SK-N-SH treated with all-trans-retinoic acid at 6 μM for 48 hours (cell line): Measurements from ENCODE around the gene CES5A.
"Not testable (repeated sequence)": the region's sequence is repeated elsewhere in the genome, so short reads cannot be mapped to it uniquely, and the experiment has no call there.

Experiments used
- ATAC-seq: fragments of 200-7000 bp; cut with Tn5 transposase; 3 replicates; pipeline ENCODE4 v1.9.1; 2020; ENCODE audit warnings: mild to moderate bottlenecking, moderate library complexity
- ARNTL ChIP-seq: fragments of 450-650 bp; formaldehyde crosslinking; IDR thresholded peaks from 2 replicates; pipeline ENCODE4 v1.5.0; 2020; ENCODE audit warnings: low read depth, mild to moderate bottlenecking, moderate library complexity, borderline replicate concordance
- BACH2 ChIP-seq: fragments of 250-450 bp; sonication (Bioruptor Pico); IDR thresholded peaks from 2 replicates; pipeline ENCODE4 v1.9.0; 2021; ENCODE audit warnings: mild to moderate bottlenecking, borderline replicate concordance
- CSDC2 ChIP-seq: fragments of 250-450 bp; sonication (Bioruptor Pico); IDR thresholded peaks from 2 replicates; pipeline ENCODE4 v1.5.0; 2020; ENCODE audit warnings: mild to moderate bottlenecking, moderate library complexity
- ESRRG ChIP-seq: fragments of 250-450 bp; sonication (Bioruptor Pico); IDR thresholded peaks from 2 replicates; pipeline ENCODE4 v1.6.1; 2021; ENCODE audit warnings: mild to moderate bottlenecking
- ISL1 ChIP-seq: fragments of 250-450 bp; sonication (Bioruptor Pico); IDR thresholded peaks from 2 replicates; pipeline ENCODE4 v2.1.2; 2022; ENCODE audit warnings: mild to moderate bottlenecking, moderate library complexity
- OSR1 ChIP-seq: fragments of 250-450 bp; sonication (Bioruptor Pico); IDR thresholded peaks from 2 replicates; pipeline ENCODE4 v1.8.0; 2022; ENCODE audit warnings: moderate library complexity, mild to moderate bottlenecking, inconsistent platforms
- PATZ1 ChIP-seq: fragments of 250-450 bp; sonication (Bioruptor Pico); IDR thresholded peaks from 2 replicates; pipeline ENCODE4 v1.8.0; 2020; ENCODE audit warnings: mild to moderate bottlenecking, moderate library complexity, borderline replicate concordance
- POU6F1 ChIP-seq: fragments of 250-450 bp; sonication (Bioruptor Pico); IDR thresholded peaks from 2 replicates; pipeline ENCODE4 v1.8.0; 2021; ENCODE audit warnings: low read depth, mild to moderate bottlenecking, moderate library complexity, borderline replicate concordance
- PPARA ChIP-seq: fragments of 250-450 bp; sonication (Bioruptor Pico); IDR thresholded peaks from 2 replicates; pipeline ENCODE4 v1.5.0; 2020; ENCODE audit warnings: mild to moderate bottlenecking, borderline replicate concordance
- RARB ChIP-seq: fragments of 250-450 bp; sonication (Bioruptor Pico); IDR thresholded peaks from 2 replicates; pipeline ENCODE4 v1.8.0; 2021; ENCODE audit warnings: mild to moderate bottlenecking, moderate library complexity
- SNAI2 ChIP-seq: fragments of 250-450 bp; sonication (Bioruptor Pico); IDR thresholded peaks from 2 replicates; pipeline ENCODE4 v1.5.0; 2020; ENCODE audit warnings: mild to moderate bottlenecking, moderate library complexity
- TCF4 ChIP-seq: fragments of 250-450 bp; sonication (Bioruptor Pico); IDR thresholded peaks from 2 replicates; pipeline ENCODE4 v1.8.0; 2021; ENCODE audit warnings: mild to moderate bottlenecking, moderate library complexity, borderline replicate concordance
- TOX ChIP-seq: fragments of 250-450 bp; sonication (Bioruptor Pico); IDR thresholded peaks from 2 replicates; pipeline ENCODE4 v1.8.0; 2021; ENCODE audit warnings: mild to moderate bottlenecking, moderate library complexity, borderline replicate concordance
- ZFP3 ChIP-seq: fragments of 250-450 bp; sonication (Bioruptor Pico); IDR thresholded peaks from 2 replicates; pipeline ENCODE4 v1.5.0; 2020; ENCODE audit warnings: mild to moderate bottlenecking, moderate library complexity
- ZFP30 ChIP-seq: fragments of 450-650 bp; formaldehyde crosslinking; IDR thresholded peaks from 2 replicates; pipeline ENCODE4 v1.5.0; 2022; ENCODE audit warnings: mild to moderate bottlenecking, moderate library complexity
- ZNF565 ChIP-seq: fragments of 450-650 bp; formaldehyde crosslinking; conservative IDR thresholded peaks from 2 replicates; pipeline ENCODE4 v1.5.0; 2020; ENCODE audit warnings: low read depth, mild to moderate bottlenecking, moderate library complexity
- ZNF70 ChIP-seq: fragments of 450-650 bp; formaldehyde crosslinking; IDR thresholded peaks from 2 replicates; pipeline ENCODE4 v1.5.0; 2020; ENCODE audit warnings: mild to moderate bottlenecking, moderate library complexity
- ZNF8 ChIP-seq: fragments of 450-650 bp; formaldehyde crosslinking; IDR thresholded peaks from 2 replicates; pipeline ENCODE4 v1.5.0; 2020; ENCODE audit warnings: mild to moderate bottlenecking, moderate library complexity
- TF ChIP-seq, protein P1 (sequence below): fragments of 250-450 bp; sonication (Bioruptor Pico); IDR thresholded peaks from 2 replicates; pipeline ENCODE4 v1.5.0; 2020; ENCODE audit warnings: mild to moderate bottlenecking, moderate library complexity
- TF ChIP-seq, protein P2 (sequence below): fragments of 250-450 bp; sonication (Bioruptor Pico); IDR thresholded peaks from 2 replicates; pipeline ENCODE4 v1.5.1; 2021; ENCODE audit warnings: mild to moderate bottlenecking, moderate library complexity

CES5A gene

GRCh38 chr16:55817236-55817912, 57.8 kb downstream of the CES5A start:
- ATAC-seq, result no peak
- TF ChIP-seq ZFP30 (CRISPR knock-in tag), result no peak
- no peak for TF ChIP-seq ESRRG
- TF ChIP-seq, protein P1, sequence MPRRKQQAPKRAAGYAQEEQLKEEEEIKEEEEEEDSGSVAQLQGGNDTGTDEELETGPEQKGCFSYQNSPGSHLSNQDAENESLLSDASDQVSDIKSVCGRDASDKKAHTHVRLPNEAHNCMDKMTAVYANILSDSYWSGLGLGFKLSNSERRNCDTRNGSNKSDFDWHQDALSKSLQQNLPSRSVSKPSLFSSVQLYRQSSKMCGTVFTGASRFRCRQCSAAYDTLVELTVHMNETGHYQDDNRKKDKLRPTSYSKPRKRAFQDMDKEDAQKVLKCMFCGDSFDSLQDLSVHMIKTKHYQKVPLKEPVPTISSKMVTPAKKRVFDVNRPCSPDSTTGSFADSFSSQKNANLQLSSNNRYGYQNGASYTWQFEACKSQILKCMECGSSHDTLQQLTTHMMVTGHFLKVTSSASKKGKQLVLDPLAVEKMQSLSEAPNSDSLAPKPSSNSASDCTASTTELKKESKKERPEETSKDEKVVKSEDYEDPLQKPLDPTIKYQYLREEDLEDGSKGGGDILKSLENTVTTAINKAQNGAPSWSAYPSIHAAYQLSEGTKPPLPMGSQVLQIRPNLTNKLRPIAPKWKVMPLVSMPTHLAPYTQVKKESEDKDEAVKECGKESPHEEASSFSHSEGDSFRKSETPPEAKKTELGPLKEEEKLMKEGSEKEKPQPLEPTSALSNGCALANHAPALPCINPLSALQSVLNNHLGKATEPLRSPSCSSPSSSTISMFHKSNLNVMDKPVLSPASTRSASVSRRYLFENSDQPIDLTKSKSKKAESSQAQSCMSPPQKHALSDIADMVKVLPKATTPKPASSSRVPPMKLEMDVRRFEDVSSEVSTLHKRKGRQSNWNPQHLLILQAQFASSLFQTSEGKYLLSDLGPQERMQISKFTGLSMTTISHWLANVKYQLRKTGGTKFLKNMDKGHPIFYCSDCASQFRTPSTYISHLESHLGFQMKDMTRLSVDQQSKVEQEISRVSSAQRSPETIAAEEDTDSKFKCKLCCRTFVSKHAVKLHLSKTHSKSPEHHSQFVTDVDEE, result no peak
- no peak for TF ChIP-seq ZNF8 (CRISPR knock-in tag)
- TF ChIP-seq ZNF70 (CRISPR knock-in tag), result no peak
- TF ChIP-seq ISL1, result no peak
- TF ChIP-seq SNAI2 (CRISPR knock-in tag), result no peak
- no peak for TF ChIP-seq OSR1 (CRISPR knock-in tag)

GRCh38 chr16:55816222-55816621, 59.0 kb downstream of the CES5A start:
- ATAC-seq, result not testable (repeated sequence)

DNA sequence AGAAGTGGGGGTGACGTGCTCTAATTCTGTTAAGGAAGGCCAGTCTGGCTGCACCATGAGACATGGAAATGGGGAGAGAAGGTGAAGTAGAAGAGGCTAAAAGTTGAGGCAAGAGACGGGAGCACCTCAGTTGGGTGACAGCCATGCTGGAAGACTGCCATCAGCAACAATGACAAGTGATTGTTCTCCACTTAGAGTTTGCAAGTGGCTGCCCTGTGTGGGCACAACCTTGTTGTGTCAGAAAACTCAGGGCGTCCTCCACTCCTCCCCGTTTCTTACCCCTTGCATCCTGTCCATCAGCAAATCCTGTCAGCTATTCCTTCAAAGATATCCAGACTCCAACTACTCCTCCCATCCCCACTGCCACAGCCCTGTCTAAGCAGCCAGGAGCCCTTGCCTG, 59.9 kb downstream of the CES5A start:
- no peak for TF ChIP-seq ZNF8 (CRISPR knock-in tag)
- TF ChIP-seq CSDC2 (CRISPR knock-in tag), result no peak
- no peak for TF ChIP-seq ISL1
- TF ChIP-seq PPARA (CRISPR knock-in tag), result no peak
- TF ChIP-seq, protein P2, sequence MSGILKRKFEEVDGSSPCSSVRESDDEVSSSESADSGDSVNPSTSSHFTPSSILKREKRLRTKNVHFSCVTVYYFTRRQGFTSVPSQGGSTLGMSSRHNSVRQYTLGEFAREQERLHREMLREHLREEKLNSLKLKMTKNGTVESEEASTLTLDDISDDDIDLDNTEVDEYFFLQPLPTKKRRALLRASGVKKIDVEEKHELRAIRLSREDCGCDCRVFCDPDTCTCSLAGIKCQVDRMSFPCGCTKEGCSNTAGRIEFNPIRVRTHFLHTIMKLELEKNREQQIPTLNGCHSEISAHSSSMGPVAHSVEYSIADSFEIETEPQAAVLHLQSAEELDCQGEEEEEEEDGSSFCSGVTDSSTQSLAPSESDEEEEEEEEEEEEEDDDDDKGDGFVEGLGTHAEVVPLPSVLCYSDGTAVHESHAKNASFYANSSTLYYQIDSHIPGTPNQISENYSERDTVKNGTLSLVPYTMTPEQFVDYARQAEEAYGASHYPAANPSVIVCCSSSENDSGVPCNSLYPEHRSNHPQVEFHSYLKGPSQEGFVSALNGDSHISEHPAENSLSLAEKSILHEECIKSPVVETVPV (CRISPR knock-in tag), result no peak
- TF ChIP-seq OSR1 (CRISPR knock-in tag), result no peak
- no peak for TF ChIP-seq TOX
- no peak for ATAC-seq

DNA sequence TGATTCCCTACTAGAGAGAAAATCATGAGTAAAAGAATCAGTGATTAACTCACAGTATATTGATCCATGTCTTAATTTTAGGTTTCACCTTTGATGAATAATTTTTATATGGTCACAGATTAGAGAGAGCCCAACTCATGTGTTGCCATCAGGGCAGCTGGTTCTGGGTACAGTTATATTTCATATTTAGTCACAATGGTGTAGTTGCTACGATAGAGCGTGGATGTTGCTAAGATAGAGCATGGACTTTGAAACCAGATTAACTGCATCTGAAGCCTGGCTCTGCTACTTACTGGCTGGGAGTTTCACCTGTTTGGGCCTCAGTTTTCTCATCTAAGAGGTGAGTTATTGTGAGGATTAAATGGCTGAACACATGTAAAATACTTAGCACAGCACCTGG, 61.0 kb downstream of the CES5A start:
- ATAC-seq, result not testable (repeated sequence)

- ATAC-seq, result not testable (repeated sequence)
Measured at GRCh38 chr16:55813730-55814129, 61.4 kb downstream of the CES5A start.

- no peak for TF ChIP-seq POU6F1 (CRISPR knock-in tag)
- TF ChIP-seq ZFP3 (CRISPR knock-in tag), result no peak
- no peak for TF ChIP-seq ZNF8 (CRISPR knock-in tag)
- TF ChIP-seq, all 23 proteins: peak for 0
- no peak for ATAC-seq
Measured at GRCh38 chr16:55812951-55813350, 62.2 kb downstream of the CES5A start.

- ATAC-seq, result no peak
- TF ChIP-seq ZNF565 (CRISPR knock-in tag) (no peak), PATZ1 (CRISPR knock-in tag) (no peak), PPARA (CRISPR knock-in tag) (no peak), BACH2 (CRISPR knock-in tag) (no peak), TCF4 (no peak), ZNF70 (CRISPR knock-in tag) (no peak), CSDC2 (CRISPR knock-in tag) (no peak), ARNTL (CRISPR knock-in tag) (no peak), RARB (CRISPR knock-in tag) (no peak), ZFP30 (CRISPR knock-in tag) (no peak)
- TF ChIP-seq, protein P2 (CRISPR knock-in tag), result no peak
Measured at GRCh38 chr16:55811811-55812210, 63.4 kb downstream of the CES5A start.
